H9 (cell line): ENCODE data around the gene POMT2. TPM values are rescaled to one million over a fixed set of nuclear protein-coding genes. Genes with fewer than 3 reads are reported as not detected.

ENCODE experiments used
- DNase-seq: peaks from one replicate; pipeline ENCODE4 v3.0.0-alpha.2; 2017
- H2AFZ ChIP-seq: one replicate; pipeline ENCODE4 v1.6.1; 2013; ENCODE audit warnings: mild to moderate bottlenecking, low read length, control low read depth, moderate library complexity
- H2AK5ac ChIP-seq: 2 replicates; pipeline ENCODE4 v1.6.1; 2013; ENCODE audit warnings: low read length, control low read depth, mixed read lengths; ENCODE audit not compliant: insufficient read length
- H2BK120ac ChIP-seq: one replicate; pipeline ENCODE4 v1.6.1; 2013; ENCODE audit warnings: low read depth, mild to moderate bottlenecking, low read length, control low read depth, inconsistent platforms; ENCODE audit not compliant: poor library complexity, severe bottlenecking
- H2BK12ac ChIP-seq: 2 replicates; pipeline ENCODE4 v1.6.1; 2013; ENCODE audit warnings: low read length, control low read depth, mixed read lengths, low read depth; ENCODE audit not compliant: insufficient read length
- H2BK15ac ChIP-seq: 2 replicates; pipeline ENCODE4 v1.6.1; 2013; ENCODE audit warnings: low read depth, low read length, control low read depth
- H2BK20ac ChIP-seq: one replicate; pipeline ENCODE4 v1.6.1; 2013; ENCODE audit warnings: low read depth, mild to moderate bottlenecking, low read length, control low read depth, inconsistent platforms; ENCODE audit not compliant: poor library complexity, severe bottlenecking
- H2BK5ac ChIP-seq: 2 replicates; pipeline ENCODE4 v1.6.1; 2013; ENCODE audit warnings: low read length, control low read depth, mixed read lengths; ENCODE audit not compliant: insufficient read length
- H3K14ac ChIP-seq: 2 replicates; pipeline ENCODE4 v1.6.1; 2013; ENCODE audit warnings: low read length, control low read depth; ENCODE audit not compliant: insufficient read depth
- H3K18ac ChIP-seq: 2 replicates; pipeline ENCODE4 v1.6.1; 2013; ENCODE audit warnings: low read depth, mild to moderate bottlenecking, mixed read lengths, low read length, control low read depth; ENCODE audit not compliant: insufficient read length
- H3K23ac ChIP-seq: 2 replicates; pipeline ENCODE4 v1.6.1; 2013; ENCODE audit warnings: low read length, control low read depth, mixed read lengths, low read depth; ENCODE audit not compliant: insufficient read length
- H3K23me2 ChIP-seq: 2 replicates; pipeline ENCODE4 v1.6.1; 2013; ENCODE audit warnings: low read depth, mild to moderate bottlenecking, mixed read lengths, low read length, control low read depth; ENCODE audit not compliant: insufficient read length, poor library complexity, severe bottlenecking
- H3K27ac ChIP-seq: 2 replicates; pipeline ENCODE4 v1.5.1; 2013; ENCODE audit warnings: low read length, control low read depth, mixed read lengths, low read depth; ENCODE audit not compliant: insufficient read length
- H3K27me3 ChIP-seq: 2 replicates; pipeline ENCODE4 v1.6.1; 2013; ENCODE audit warnings: low read length, control low read depth, inconsistent platforms; ENCODE audit not compliant: insufficient read depth
- H3K4ac ChIP-seq: 2 replicates; pipeline ENCODE4 v1.6.1; 2013; ENCODE audit warnings: low read depth, mild to moderate bottlenecking, control low read depth, inconsistent platforms, low read length, moderate library complexity
- H3K4me1 ChIP-seq: 2 replicates; pipeline ENCODE4 v1.6.1; 2013; ENCODE audit warnings: low read length, control low read depth, inconsistent platforms; ENCODE audit not compliant: insufficient read depth
- H3K4me2 ChIP-seq: 2 replicates; pipeline ENCODE4 v1.6.1; 2013; ENCODE audit warnings: low read length, control low read depth, mixed read lengths; ENCODE audit not compliant: insufficient read length, insufficient read depth
- H3K56ac ChIP-seq: 2 replicates; pipeline ENCODE4 v1.6.1; 2013; ENCODE audit warnings: low read depth, mild to moderate bottlenecking, mixed read lengths, low read length, control low read depth; ENCODE audit not compliant: insufficient read length
- H3K79me1 ChIP-seq: 2 replicates; pipeline ENCODE4 v1.6.1; 2013; ENCODE audit warnings: low read depth, mild to moderate bottlenecking, moderate library complexity, low read length, control low read depth, inconsistent platforms; ENCODE audit not compliant: insufficient read depth, poor library complexity, severe bottlenecking
- H3K79me2 ChIP-seq: 2 replicates; pipeline ENCODE4 v1.6.1; 2013; ENCODE audit warnings: low read length, control low read depth, inconsistent platforms; ENCODE audit not compliant: insufficient read depth
- H3K9ac ChIP-seq: 2 replicates; pipeline ENCODE4 v1.6.1; 2013; ENCODE audit warnings: low read length, control low read depth, mixed read lengths; ENCODE audit not compliant: insufficient read length; ENCODE audit errors: extremely low read depth
- H3K9me3 ChIP-seq: one replicate; pipeline ENCODE4 v1.6.1; 2013; ENCODE audit warnings: low read depth, low read length, inconsistent platforms; ENCODE audit not compliant: control insufficient read depth
- H3T11ph ChIP-seq: one replicate; pipeline ENCODE4 v1.6.1; 2013; ENCODE audit warnings: mild to moderate bottlenecking, low read length, control low read depth, inconsistent platforms
- H4K20me1 ChIP-seq: one replicate; pipeline ENCODE4 v1.6.1; 2013; ENCODE audit not compliant: control insufficient read depth, insufficient read length, insufficient read depth
- H4K5ac ChIP-seq: 2 replicates; pipeline ENCODE4 v1.6.1; 2013; ENCODE audit warnings: low read depth, mild to moderate bottlenecking, mixed read lengths, low read length, control low read depth; ENCODE audit not compliant: insufficient read length
- H4K8ac ChIP-seq: replicated peaks from 2 replicates; pipeline ENCODE4 v1.6.1; 2013; ENCODE audit warnings: low read length, control low read depth, mixed read lengths, low read depth; ENCODE audit not compliant: insufficient read length
- H4K91ac ChIP-seq: 2 replicates; pipeline ENCODE4 v1.6.1; 2013; ENCODE audit warnings: low read depth, mild to moderate bottlenecking, moderate library complexity, mixed read lengths, low read length, control low read depth; ENCODE audit not compliant: insufficient read length
- H3K27ac Mint-ChIP-seq, 3 experiments: 2 replicates in 2 of 3; 3 replicates in 1 of 3; pipeline ENCODE4 v1.8.0; 2020 to 2021; ENCODE audit warnings: mixed read lengths in 3 of 3, mild to moderate bottlenecking in 1 of 3, moderate library complexity in 1 of 3
- H3K27me3 Mint-ChIP-seq: 2 replicates; pipeline ENCODE4 v1.8.0; 2021; ENCODE audit warnings: low read depth, mild to moderate bottlenecking, moderate library complexity, mixed read lengths
- H3K36me3 Mint-ChIP-seq, 3 experiments: 2 replicates in 2 of 3; 3 replicates in 1 of 3; pipeline ENCODE4 v1.8.0; 2020 to 2021; ENCODE audit warnings: low read depth in 3 of 3, mixed read lengths in 3 of 3; ENCODE audit not compliant: insufficient read depth in 1 of 3
- H3K4me1 Mint-ChIP-seq, 2 experiments: 2 replicates each; pipeline ENCODE4 v1.8.0; 2020; ENCODE audit warnings: mixed read lengths in 2 of 2
- H3K4me3 Mint-ChIP-seq, 2 experiments: 2 replicates in 1 of 2; 3 replicates in 1 of 2; pipeline ENCODE4 v1.8.0; 2020 to 2021; ENCODE audit warnings: mild to moderate bottlenecking in 2 of 2, mixed read lengths in 2 of 2, moderate library complexity in 1 of 2
- H3K9me3 Mint-ChIP-seq, 2 experiments: 2 replicates in 1 of 2; 3 replicates in 1 of 2; pipeline ENCODE4 v1.8.0; 2020; ENCODE audit warnings: mild to moderate bottlenecking in 2 of 2, mixed read lengths in 2 of 2, moderate library complexity in 1 of 2
- CTCF ChIP-seq: fragments of 200-600 bp; sonication (generic); conservative IDR thresholded peaks from 3 replicates; pipeline ENCODE4 v1.8.0; 2021; ENCODE audit warnings: antibody characterized with exemption, mild to moderate bottlenecking
- WGBS: extraction: QIAGEN DNeasy Blood & Tissue Kit; methylation state at CpG from one replicate; pipeline ENCODE4 v1.1.7; 2013; ENCODE audit warnings: missing lambda C conversion rate, low lambda C conversion rate, mixed read lengths; ENCODE audit not compliant: insufficient read length; ENCODE audit errors: extremely low coverage; 5-methylcytosine and 5-hydroxymethylcytosine counted together
- total RNA-seq: library from RNA; stranded (reverse); gene quantifications from 2 replicates; pipeline ENCODE4 v1.2.1, GENCODE V29; 2021

Gene POMT2
- total RNA-seq, 1 experiment from 2014 or later, result 25.2 TPM

- DNase-seq, result no peak
- Mint-ChIP-seq H3K9me3 (no peaks in the 10 kb centered on the region), H3K4me1 (peaks cover 7 to 8% of the 10 kb centered on the region in 2 experiments), H3K27me3 (no peaks in the 10 kb centered on the region), H3K36me3 (peaks cover 2 to 19% (median 11%) of the 10 kb centered on the region in 3 experiments), H3K4me3 (no peak overlapping the region), H3K27ac (peak overlapping the region in 1 of 3 experiments; percentile 70; a peak in 1 of 7 replicates)
- no peaks in the 10 kb centered on the region for H3K79me1 ChIP-seq
- no peak overlapping the region for H3K9ac ChIP-seq
- no peak overlapping the region for H3K23ac ChIP-seq
- no peaks in the 10 kb centered on the region for H3K23me2 ChIP-seq
- H2BK5ac ChIP-seq, result no peak overlapping the region
- no peak overlapping the region for H2AFZ ChIP-seq
- H3K4ac ChIP-seq, result no peak overlapping the region
- peak; percentile 59 for TF ChIP-seq CTCF
- H2BK120ac ChIP-seq, result no peak overlapping the region
- no peaks in the 10 kb centered on the region for H4K20me1 ChIP-seq
- H3K27me3 ChIP-seq, result no peaks in the 10 kb centered on the region
- H3K79me2 ChIP-seq, result no peaks in the 10 kb centered on the region
- H2BK15ac ChIP-seq, result no peak overlapping the region
- H3K18ac ChIP-seq, result no peak overlapping the region
- H3K9me3 ChIP-seq, result no peaks in the 10 kb centered on the region
- H3K14ac ChIP-seq, result no peak overlapping the region
- no peak overlapping the region for H4K5ac ChIP-seq
- no peak overlapping the region for H2BK20ac ChIP-seq
- no peak overlapping the region for H3K27ac ChIP-seq
- H3K4me2 ChIP-seq, result no peak overlapping the region
- no peak overlapping the region for H3T11ph ChIP-seq
- H4K8ac ChIP-seq, result no peak overlapping the region
- no CpG with 5 or more reads among the region's 4 CpGs for WGBS
- no peak overlapping the region for H3K56ac ChIP-seq
- H4K91ac ChIP-seq, result no peak overlapping the region
- H2BK12ac ChIP-seq, result no peak overlapping the region
- no peak overlapping the region for H2AK5ac ChIP-seq
- no peaks in the 10 kb centered on the region for H3K4me1 ChIP-seq
Measured at GRCh38 chr14:77290705-77291104, 30.0 kb downstream of the POMT2 start.
